ENCODE measurements around the gene ULBP2.
A peak's percentile ranks its signal among the peaks of the same experiment; 100 is the strongest.
"Not testable (repeated sequence)": the region's sequence is repeated elsewhere in the genome, so short reads cannot be mapped to it uniquely, and the experiment has no call there.

ULBP2 gene

GRCh38 chr6:149910721-149911151 is 31.1 kb upstream of the ULBP2 start:
- no peak overlapping the region for H2BK5ac ChIP-seq (ENCODE audit: low read length)
- no peak overlapping the region for H3K4me2 ChIP-seq (ENCODE audit: insufficient read depth, low read length, poor library complexity, severe bottlenecking)
- H3K4me3 ChIP-seq (ENCODE audit: low read length in 2 of 2): no peak overlapping the region
- H3K9me3 ChIP-seq (replicated peaks in 1 of 2; ENCODE audit: control insufficient read depth in 2 of 2, insufficient read depth in 1 of 2, low read depth in 1 of 2, low read length in 2 of 2): peaks cover 0 to 8% of the 10 kb centered on the region in 2 donors
- H3K27ac ChIP-seq (replicated peaks; ENCODE audit: low read length): no peak overlapping the region
- no peak overlapping the region for H3K18ac ChIP-seq (ENCODE audit: low read length)
- no peak overlapping the region for H2BK15ac ChIP-seq (ENCODE audit: low read length)
- no peak overlapping the region for H2BK120ac ChIP-seq (ENCODE audit: low read depth, low read length)
- no peak overlapping the region for H3K4ac ChIP-seq (ENCODE audit: low read length)
- H3K4me1 ChIP-seq (ENCODE audit: control insufficient read depth in 2 of 2, insufficient read depth in 1 of 2, low read depth in 1 of 2, low read length in 2 of 2): no peaks in the 10 kb centered on the region
- H2AK5ac ChIP-seq (ENCODE audit: low read depth, low read length): no peak overlapping the region
- no CpG with 5 or more reads among the region's 23 CpGs for WGBS, 2 donors (ENCODE audit: extremely low coverage in 2 of 2, insufficient read length in 2 of 2, insufficient replicate concordance in 1 of 2)
- H3K79me1 ChIP-seq (ENCODE audit: low read depth, low read length): peaks cover 3% of the 10 kb centered on the region
- no peak overlapping the region for H3K14ac ChIP-seq (ENCODE audit: low read length)
- no peak overlapping the region for H3K9ac ChIP-seq (ENCODE audit: low read depth, low read length, poor library complexity)
- H4K91ac ChIP-seq (ENCODE audit: low read depth, low read length, poor library complexity): no peak overlapping the region
- H3K36me3 ChIP-seq (replicated peaks in 1 of 2; ENCODE audit: control insufficient read depth in 2 of 2, insufficient read depth in 2 of 2, low read length in 2 of 2): no peaks in the 10 kb centered on the region
- no peak overlapping the region for H2AFZ ChIP-seq (ENCODE audit: low read length)
- H3K27me3 ChIP-seq (ENCODE audit: control insufficient read depth in 3 of 3, insufficient read depth in 3 of 3, low read depth in 1 of 3, low read length in 3 of 3): peaks cover 0 to 11% (median 0%) of the 10 kb centered on the region in 3 experiments
- DNase-seq (ENCODE audit: low spot score): no peak
- no peak overlapping the region for H3K23ac ChIP-seq (ENCODE audit: low read depth, low read length, poor library complexity)
- H2BK12ac ChIP-seq (ENCODE audit: low read length): no peak overlapping the region
- H4K8ac ChIP-seq (ENCODE audit: low read depth, low read length): no peak overlapping the region

GRCh38 chr6:149912680-149913079 is 29.1 kb upstream of the ULBP2 start:
- not testable (repeated sequence) for H2AK5ac ChIP-seq (ENCODE audit: low read depth, low read length); H2BK15ac ChIP-seq (ENCODE audit: low read length); H2AFZ ChIP-seq (ENCODE audit: low read length); H2BK120ac ChIP-seq (ENCODE audit: low read depth, low read length); H3K4me1 ChIP-seq (ENCODE audit: control insufficient read depth in 2 of 2, insufficient read depth in 1 of 2, low read depth in 1 of 2, low read length in 2 of 2); H3K18ac ChIP-seq (ENCODE audit: low read length); H3K4me2 ChIP-seq (ENCODE audit: insufficient read depth, low read length, poor library complexity, severe bottlenecking); H3K9me3 ChIP-seq (replicated peaks in 1 of 2; ENCODE audit: control insufficient read depth in 2 of 2, insufficient read depth in 1 of 2, low read depth in 1 of 2, low read length in 2 of 2); H3K36me3 ChIP-seq (replicated peaks in 1 of 2; ENCODE audit: control insufficient read depth in 2 of 2, insufficient read depth in 2 of 2, low read length in 2 of 2); H3K9ac ChIP-seq (ENCODE audit: low read depth, low read length, poor library complexity); H2BK12ac ChIP-seq (ENCODE audit: low read length); DNase-seq (ENCODE audit: low spot score); H3K27ac ChIP-seq (replicated peaks; ENCODE audit: low read length); H4K8ac ChIP-seq (ENCODE audit: low read depth, low read length); H2BK5ac ChIP-seq (ENCODE audit: low read length); H4K91ac ChIP-seq (ENCODE audit: low read depth, low read length, poor library complexity); H3K4ac ChIP-seq (ENCODE audit: low read length); H3K14ac ChIP-seq (ENCODE audit: low read length); H3K23ac ChIP-seq (ENCODE audit: low read depth, low read length, poor library complexity); H3K79me1 ChIP-seq (ENCODE audit: low read depth, low read length); H3K4me3 ChIP-seq (ENCODE audit: low read length in 2 of 2)
- no CpG with 5 or more reads among the region's 3 CpGs for WGBS, 2 donors (ENCODE audit: extremely low coverage in 2 of 2, insufficient read length in 2 of 2, insufficient replicate concordance in 1 of 2)
- H3K27me3 ChIP-seq (ENCODE audit: control insufficient read depth in 3 of 3, insufficient read depth in 3 of 3, low read depth in 1 of 3, low read length in 3 of 3): peaks cover 0 to 12% (median 0%) of the 10 kb centered on the region in 3 experiments

GRCh38 chr6:149913085-149913484 is 28.7 kb upstream of the ULBP2 start:
- Histone ChIP-seq H2BK15ac (ENCODE audit: low read length) (no peak overlapping the region), H3K9me3 (replicated peaks in 1 of 2; ENCODE audit: control insufficient read depth in 2 of 2, insufficient read depth in 1 of 2, low read depth in 1 of 2, low read length in 2 of 2) (peaks cover 0 to 8% of the 10 kb centered on the region in 2 donors), H3K9ac (ENCODE audit: low read depth, low read length, poor library complexity) (no peak overlapping the region), H3K4ac (ENCODE audit: low read length) (no peak overlapping the region), H2AFZ (ENCODE audit: low read length) (no peak overlapping the region), H3K4me1 (ENCODE audit: control insufficient read depth in 2 of 2, insufficient read depth in 1 of 2, low read depth in 1 of 2, low read length in 2 of 2) (no peaks in the 10 kb centered on the region), H2BK120ac (ENCODE audit: low read depth, low read length) (no peak overlapping the region), H2BK5ac (ENCODE audit: low read length) (no peak overlapping the region), H3K23ac (ENCODE audit: low read depth, low read length, poor library complexity) (no peak overlapping the region), H3K4me2 (ENCODE audit: insufficient read depth, low read length, poor library complexity, severe bottlenecking) (no peak overlapping the region), H3K79me1 (ENCODE audit: low read depth, low read length) (peaks cover 3% of the 10 kb centered on the region), H3K14ac (ENCODE audit: low read length) (no peak overlapping the region), H4K91ac (ENCODE audit: low read depth, low read length, poor library complexity) (no peak overlapping the region), H2BK12ac (ENCODE audit: low read length) (no peak overlapping the region), H3K27me3 (ENCODE audit: control insufficient read depth in 3 of 3, insufficient read depth in 3 of 3, low read depth in 1 of 3, low read length in 3 of 3) (peaks cover 0 to 16% (median 0%) of the 10 kb centered on the region in 3 experiments), H3K18ac (ENCODE audit: low read length) (no peak overlapping the region), H4K8ac (ENCODE audit: low read depth, low read length) (no peak overlapping the region), H3K4me3 (ENCODE audit: low read length in 2 of 2) (no peak overlapping the region), H2AK5ac (ENCODE audit: low read depth, low read length) (no peak overlapping the region), H3K36me3 (replicated peaks in 1 of 2; ENCODE audit: control insufficient read depth in 2 of 2, insufficient read depth in 2 of 2, low read length in 2 of 2) (no peaks in the 10 kb centered on the region), H3K27ac (replicated peaks; ENCODE audit: low read length) (no peak overlapping the region)
- WGBS, 2 donors (ENCODE audit: extremely low coverage in 2 of 2, insufficient read length in 2 of 2, insufficient replicate concordance in 1 of 2): no CpG with 5 or more reads among the region's 2 CpGs
- DNase-seq (ENCODE audit: low spot score): no peak

GRCh38 chr6:149913540-149914240 is 28.1 kb upstream of the ULBP2 start:
- peaks cover 3% of the 10 kb centered on the region for H3K79me1 ChIP-seq (ENCODE audit: low read depth, low read length)
- H2AFZ ChIP-seq (ENCODE audit: low read length): no peak overlapping the region
- H4K91ac ChIP-seq (ENCODE audit: low read depth, low read length, poor library complexity): no peak overlapping the region
- no peaks in the 10 kb centered on the region for H3K36me3 ChIP-seq (replicated peaks in 1 of 2; ENCODE audit: control insufficient read depth in 2 of 2, insufficient read depth in 2 of 2, low read length in 2 of 2)
- peak overlapping the region in 1 of 2 donors; percentile 5 for H3K4me3 ChIP-seq (ENCODE audit: low read length in 2 of 2)
- no peak overlapping the region for H2BK15ac ChIP-seq (ENCODE audit: low read length)
- peaks cover 0 to 5% of the 10 kb centered on the region in 2 donors for H3K9me3 ChIP-seq (replicated peaks in 1 of 2; ENCODE audit: control insufficient read depth in 2 of 2, insufficient read depth in 1 of 2, low read depth in 1 of 2, low read length in 2 of 2)
- no peak overlapping the region for H3K9ac ChIP-seq (ENCODE audit: low read depth, low read length, poor library complexity)
- no peak overlapping the region for H3K18ac ChIP-seq (ENCODE audit: low read length)
- H3K4me2 ChIP-seq (ENCODE audit: insufficient read depth, low read length, poor library complexity, severe bottlenecking): no peak overlapping the region
- H3K4me1 ChIP-seq (ENCODE audit: control insufficient read depth in 2 of 2, insufficient read depth in 1 of 2, low read depth in 1 of 2, low read length in 2 of 2): no peaks in the 10 kb centered on the region
- H3K14ac ChIP-seq (ENCODE audit: low read length): no peak overlapping the region
- peaks cover 0 to 22% (median 0%) of the 10 kb centered on the region in 3 experiments for H3K27me3 ChIP-seq (ENCODE audit: control insufficient read depth in 3 of 3, insufficient read depth in 3 of 3, low read depth in 1 of 3, low read length in 3 of 3)
- no CpG with 5 or more reads among the region's 9 CpGs for WGBS, 2 donors (ENCODE audit: extremely low coverage in 2 of 2, insufficient read length in 2 of 2, insufficient replicate concordance in 1 of 2)
- H4K8ac ChIP-seq (ENCODE audit: low read depth, low read length): no peak overlapping the region
- no peak overlapping the region for H2BK12ac ChIP-seq (ENCODE audit: low read length)
- H2BK5ac ChIP-seq (ENCODE audit: low read length): no peak overlapping the region
- no peak overlapping the region for H3K4ac ChIP-seq (ENCODE audit: low read length)
- no peak overlapping the region for H3K23ac ChIP-seq (ENCODE audit: low read depth, low read length, poor library complexity)
- H2AK5ac ChIP-seq (ENCODE audit: low read depth, low read length): no peak overlapping the region
- H2BK120ac ChIP-seq (ENCODE audit: low read depth, low read length): no peak overlapping the region
- no peak for DNase-seq (ENCODE audit: low spot score)
- H3K27ac ChIP-seq (replicated peaks; ENCODE audit: low read length): no peak overlapping the region
